VCaP (cell line): ENCODE data around the gene SLC43A2.
A peak's percentile ranks its signal among the peaks of the same experiment; 100 is the strongest.

Experiments used
- H3K27ac ChIP-seq: fragments of 450-650 bp; 2 replicates; pipeline ENCODE4 v1.5.1; 2017
- CTCF ChIP-seq: fragments of 450-650 bp; conservative IDR thresholded peaks from 2 replicates; pipeline ENCODE4 v1.5.1; 2017; ENCODE audit warnings: mild to moderate bottlenecking, moderate library complexity

SLC43A2 gene

GRCh38 chr17:1522626-1523025 lies 106.0 kb downstream of the SLC43A2 start:
- no peak overlapping the region for H3K27ac ChIP-seq
- TF ChIP-seq CTCF: no peak

DNA sequence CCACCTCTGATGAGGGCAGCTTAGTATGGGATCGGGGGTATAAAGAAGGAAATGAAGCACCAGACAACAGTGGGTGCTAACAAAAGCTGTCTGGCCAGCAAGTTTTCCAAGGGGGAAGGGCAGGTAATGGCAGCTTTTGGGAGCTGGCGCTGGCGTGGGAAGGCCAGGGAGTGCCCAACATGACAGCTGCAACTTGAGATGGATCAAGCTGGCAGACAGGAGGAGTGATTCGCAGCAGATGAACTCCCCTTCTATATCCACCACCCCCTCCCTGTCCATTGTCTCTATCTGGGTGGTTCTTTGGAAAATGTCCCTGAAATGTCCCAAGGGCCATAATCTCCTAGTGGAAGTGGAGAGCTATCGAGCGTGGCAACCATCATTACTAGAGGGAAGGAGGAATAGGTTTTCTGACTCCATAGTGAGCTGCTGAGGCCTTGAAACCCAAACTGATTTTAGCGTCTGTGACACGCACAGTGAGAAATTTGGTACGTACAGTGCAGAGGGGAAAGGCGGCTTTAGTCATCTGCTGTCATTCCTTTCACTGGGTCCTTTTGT lies 107.5 kb downstream of the SLC43A2 start:
- 0 out of 2 replicates have a peak, but pooled peaks have one; percentile 5 for TF ChIP-seq CTCF
- no peak overlapping the region for H3K27ac ChIP-seq

- TF ChIP-seq CTCF: no peak
- H3K27ac ChIP-seq: peak overlapping the region; percentile 96; the same call in 1 of the 2 replicates
Measured at GRCh38 chr17:1519678-1520077, 109.0 kb downstream of the SLC43A2 start.
